HG03575 (cell line): ENCODE measurements around the gene MARS1.
"Not testable (repeated sequence)": the region's sequence is repeated elsewhere in the genome, so short reads cannot be mapped to it uniquely, and the experiment has no call there.

Experiments used
- ATAC-seq: cut with Tn5 transposase; IDR thresholded peaks from one replicate; pipeline ENCODE4 v1.9.1; 2021; ENCODE audit not compliant: unreplicated experiment, insufficient number of reproducible peaks, low FRiP score; ENCODE audit errors: extremely low read depth

Gene MARS1

DNA sequence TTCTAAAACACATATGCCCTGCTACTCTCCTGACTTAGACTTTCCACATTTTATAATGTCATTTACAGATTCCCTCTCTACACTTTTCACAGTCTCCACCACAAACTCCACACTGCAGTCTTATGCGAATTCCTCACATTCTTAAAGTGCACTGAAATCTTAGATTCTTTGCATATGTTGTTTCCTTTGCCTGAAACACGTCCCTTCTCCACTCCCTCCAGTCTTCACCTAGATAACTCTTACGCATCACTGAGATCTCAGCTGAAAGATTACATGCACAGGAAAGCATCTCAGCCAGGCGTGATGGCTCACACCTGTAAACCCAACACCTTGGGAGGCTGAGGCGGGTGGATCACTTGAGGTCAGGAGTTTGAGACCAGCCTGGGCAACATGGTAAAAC lies 4.4 kb upstream of the MARS1 start:
- no peak for ATAC-seq

- no peak for ATAC-seq
These were observed 2.2 kb upstream of the MARS1 start for GRCh38 chr12:57485695-57486094.

DNA sequence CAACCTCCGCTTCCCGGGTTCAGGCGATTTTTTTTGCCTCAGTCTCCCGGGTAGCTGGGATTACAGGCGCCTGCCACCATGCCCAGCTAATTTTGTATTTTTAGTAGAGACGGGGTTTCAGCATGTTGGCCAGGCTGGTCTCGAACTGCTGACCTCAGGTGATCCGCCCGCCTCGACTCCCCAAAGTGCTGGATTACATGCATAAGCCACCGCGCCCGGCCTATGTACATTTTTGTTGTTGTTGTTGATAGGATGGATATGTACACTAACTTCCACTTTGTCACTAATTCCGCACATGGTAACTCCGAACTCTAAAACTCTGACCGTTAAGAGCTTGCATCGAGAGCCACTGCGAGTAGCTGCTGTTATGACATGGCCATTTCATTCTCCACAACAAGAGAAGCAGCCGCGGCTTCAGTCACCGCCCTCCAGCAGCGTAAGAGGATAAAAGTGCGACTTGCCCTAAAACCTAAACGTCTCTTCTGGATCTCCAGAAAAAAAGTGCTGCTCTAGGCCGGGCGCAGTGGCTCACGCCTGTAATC lies 742 bp upstream of the MARS1 start:
- ATAC-seq, result no peak

- ATAC-seq, result no peak
These were observed 711 bp downstream of the MARS1 start for GRCh38 chr12:57488402-57489156.

DNA sequence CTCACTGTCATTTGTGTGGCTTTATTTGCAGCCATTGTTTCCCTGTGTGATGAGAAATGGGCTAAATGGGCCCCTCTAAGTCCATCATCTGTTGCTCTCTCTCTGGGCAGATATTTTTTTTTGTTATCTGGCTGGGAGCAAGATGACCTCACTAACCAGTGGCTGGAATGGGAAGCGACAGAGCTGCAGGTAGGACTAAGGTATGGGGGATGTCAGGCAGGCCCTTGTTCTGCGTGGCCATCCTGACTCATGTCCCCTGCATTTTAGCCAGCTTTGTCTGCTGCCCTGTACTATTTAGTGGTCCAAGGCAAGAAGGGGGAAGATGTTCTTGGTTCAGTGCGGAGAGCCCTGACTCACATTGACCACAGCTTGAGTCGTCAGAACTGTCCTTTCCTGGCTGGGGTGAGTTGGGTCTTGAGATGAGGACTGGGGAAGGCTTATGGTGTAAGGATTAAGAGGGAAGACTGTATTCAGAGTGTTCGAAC lies 1.3 kb downstream of the MARS1 start:
- no peak for ATAC-seq

- no peak for ATAC-seq
These were observed 2.3 kb downstream of the MARS1 start for GRCh38 chr12:57490126-57490525.

GRCh38 chr12:57491393-57492280 lies 3.8 kb downstream of the MARS1 start:
- no peak for ATAC-seq

GRCh38 chr12:57495051-57495701 lies 7.3 kb downstream of the MARS1 start:
- ATAC-seq, result not testable (repeated sequence)

- ATAC-seq, result no peak
These were observed 9.0 kb downstream of the MARS1 start for GRCh38 chr12:57496822-57497221.

GRCh38 chr12:57497223-57498131 lies 9.6 kb downstream of the MARS1 start:
- no peak for ATAC-seq

- no peak for ATAC-seq
These were observed 10.2 kb downstream of the MARS1 start for GRCh38 chr12:57498132-57498502.

GRCh38 chr12:57498571-57498970 lies 10.7 kb downstream of the MARS1 start:
- ATAC-seq, result no peak

DNA sequence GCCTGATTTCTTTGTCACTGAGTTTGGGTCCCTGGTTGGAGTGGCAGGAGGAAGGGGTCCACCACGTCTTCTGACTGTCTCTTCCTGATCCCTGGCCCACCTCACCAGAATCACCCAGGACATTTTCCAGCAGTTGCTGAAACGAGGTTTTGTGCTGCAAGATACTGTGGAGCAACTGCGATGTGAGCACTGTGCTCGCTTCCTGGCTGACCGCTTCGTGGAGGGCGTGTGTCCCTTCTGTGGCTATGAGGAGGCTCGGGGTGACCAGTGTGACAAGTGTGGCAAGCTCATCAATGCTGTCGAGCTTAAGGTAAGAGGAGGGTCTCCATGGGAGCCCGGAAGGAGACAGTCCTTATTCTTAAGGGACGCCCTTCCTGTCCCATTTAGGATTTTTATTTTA lies 12.3 kb downstream of the MARS1 start:
- no peak for ATAC-seq

DNA sequence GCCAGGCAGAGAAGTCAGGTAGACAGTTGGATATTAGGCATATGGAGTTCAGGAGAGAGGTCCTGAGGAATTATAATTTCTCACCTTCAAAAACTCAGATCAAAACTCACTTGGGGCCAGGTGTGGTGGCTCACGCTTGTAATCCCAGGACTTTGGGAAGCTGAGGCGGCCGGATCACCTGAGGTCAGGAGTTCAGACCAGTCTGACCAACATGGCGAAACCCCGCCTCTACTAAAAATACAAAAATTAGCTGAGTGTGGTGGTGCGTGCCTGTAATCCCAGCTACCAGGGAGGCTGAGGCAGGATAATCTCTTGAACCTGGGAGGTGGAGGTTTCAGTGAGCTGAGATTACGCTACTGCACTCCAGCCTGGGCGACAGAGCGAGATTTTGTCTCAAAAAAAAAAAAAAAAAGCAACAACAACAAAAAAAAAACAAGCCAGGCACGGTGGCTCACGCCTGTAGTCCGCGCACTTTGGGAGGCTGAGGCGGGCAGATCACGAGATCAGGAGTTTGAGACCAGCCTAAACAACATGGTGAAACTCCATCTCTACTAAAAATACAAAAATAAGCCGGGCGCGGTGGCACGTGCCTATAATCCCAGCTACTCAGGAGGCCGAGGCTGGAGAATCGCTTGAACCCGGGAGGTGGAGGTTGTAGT lies 14.6 kb downstream of the MARS1 start:
- not testable (repeated sequence) for ATAC-seq

GRCh38 chr12:57506541-57506940 lies 18.7 kb downstream of the MARS1 start:
- not testable (repeated sequence) for ATAC-seq

DNA sequence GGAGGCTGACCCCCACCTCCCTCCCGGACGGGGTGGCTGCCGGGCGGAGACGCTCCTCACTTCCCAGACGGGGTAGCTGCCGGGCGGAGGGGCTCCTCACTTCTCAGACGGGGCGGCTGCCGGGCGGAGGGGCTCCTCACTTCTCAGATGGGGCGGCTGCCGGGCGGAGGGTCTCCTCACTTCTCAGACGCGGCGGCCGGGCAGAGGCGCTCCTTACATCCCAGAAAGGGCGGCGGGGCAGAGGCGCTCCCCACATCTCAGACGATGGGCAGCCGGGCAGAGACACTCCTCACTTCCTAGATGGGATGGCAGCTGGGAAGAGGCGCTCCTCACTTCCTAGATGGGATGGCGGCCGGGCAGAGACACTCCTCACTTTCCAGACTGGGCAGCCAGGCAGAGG lies 19.9 kb downstream of the MARS1 start:
- not testable (repeated sequence) for ATAC-seq

DNA sequence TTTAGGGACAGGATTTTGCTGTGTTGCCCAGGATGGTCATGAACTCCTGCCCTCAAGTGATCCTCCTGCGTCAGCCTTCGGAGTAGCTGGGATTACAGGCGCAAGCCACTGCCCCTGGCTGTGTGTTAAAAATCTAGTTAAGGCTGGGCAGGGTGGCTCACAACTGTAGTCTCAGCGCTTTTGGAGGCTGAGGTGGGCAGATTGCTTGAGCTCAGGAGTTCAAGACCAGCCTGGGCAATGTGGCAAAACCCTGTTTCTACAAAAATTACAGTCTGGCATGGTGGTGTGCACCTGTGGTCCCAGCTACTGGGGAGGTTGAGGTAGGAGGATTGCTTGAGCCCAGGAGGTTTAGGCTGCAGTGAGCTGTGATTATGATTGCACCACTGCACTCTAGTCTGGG lies 23.3 kb downstream of the MARS1 start:
- ATAC-seq, result no peak
